ENCODE data around the gene RHBDD3. TPM values are rescaled to one million over a fixed set of nuclear protein-coding genes. Genes with fewer than 3 reads are reported as not detected.
A peak's percentile ranks its signal among the peaks of the same experiment; 100 is the strongest.

RHBDD3 gene
- polyA plus RNA-seq, 3 donors = 4.0 to 11.1 (median 4.8) TPM

- Mint-ChIP-seq H3K9me3 (no peaks in the 10 kb centered on the region), H3K4me3 (no peak overlapping the region), H3K4me1 (no peaks in the 10 kb centered on the region), H3K27me3 (ENCODE audit: low read depth in 3 of 3) (no peaks in the 10 kb centered on the region), H3K27ac (no peak overlapping the region), H3K36me3 (peaks cover 88 to 99% of the 10 kb centered on the region in 2 donors)
- DNase-seq = no peak
- intact Hi-C loops (cut with micrococcal nuclease) = no loop called here
- H3K79me2 ChIP-seq (ENCODE audit: insufficient read depth, low read length) = peaks cover 48% of the 10 kb centered on the region
- no peaks in the 10 kb centered on the region for H3K27me3 ChIP-seq (ENCODE audit: control insufficient read depth in 2 of 2, insufficient read depth in 2 of 2, low read length in 2 of 2)
- H3K4me1 ChIP-seq (ENCODE audit: control insufficient read depth in 1 of 2, insufficient read depth in 2 of 2, low read length in 2 of 2) = no peaks in the 10 kb centered on the region
- TF ChIP-seq, protein P1, sequence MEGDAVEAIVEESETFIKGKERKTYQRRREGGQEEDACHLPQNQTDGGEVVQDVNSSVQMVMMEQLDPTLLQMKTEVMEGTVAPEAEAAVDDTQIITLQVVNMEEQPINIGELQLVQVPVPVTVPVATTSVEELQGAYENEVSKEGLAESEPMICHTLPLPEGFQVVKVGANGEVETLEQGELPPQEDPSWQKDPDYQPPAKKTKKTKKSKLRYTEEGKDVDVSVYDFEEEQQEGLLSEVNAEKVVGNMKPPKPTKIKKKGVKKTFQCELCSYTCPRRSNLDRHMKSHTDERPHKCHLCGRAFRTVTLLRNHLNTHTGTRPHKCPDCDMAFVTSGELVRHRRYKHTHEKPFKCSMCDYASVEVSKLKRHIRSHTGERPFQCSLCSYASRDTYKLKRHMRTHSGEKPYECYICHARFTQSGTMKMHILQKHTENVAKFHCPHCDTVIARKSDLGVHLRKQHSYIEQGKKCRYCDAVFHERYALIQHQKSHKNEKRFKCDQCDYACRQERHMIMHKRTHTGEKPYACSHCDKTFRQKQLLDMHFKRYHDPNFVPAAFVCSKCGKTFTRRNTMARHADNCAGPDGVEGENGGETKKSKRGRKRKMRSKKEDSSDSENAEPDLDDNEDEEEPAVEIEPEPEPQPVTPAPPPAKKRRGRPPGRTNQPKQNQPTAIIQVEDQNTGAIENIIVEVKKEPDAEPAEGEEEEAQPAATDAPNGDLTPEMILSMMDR (IDR thresholded peaks at IDR 0.05) = no peak
- peaks cover 100% of the 10 kb centered on the region for H4K20me1 ChIP-seq (ENCODE audit: insufficient read depth, low read length)
- no peak overlapping the region for H2AFZ ChIP-seq (ENCODE audit: insufficient read depth, low read depth, low read length, poor library complexity, severe bottlenecking)
- H3K9ac ChIP-seq (ENCODE audit: insufficient read depth, low read length, poor library complexity, severe bottlenecking) = no peak overlapping the region
- H3K27ac ChIP-seq (ENCODE audit: low read depth in 1 of 2, low read length in 2 of 2) = no peak overlapping the region
- H3K4me3 ChIP-seq (replicated peaks in 1 of 3; ENCODE audit: low read depth in 2 of 3, low read length in 3 of 3) = no peak overlapping the region
- no peaks in the 10 kb centered on the region for H3K9me3 ChIP-seq (replicated peaks in 1 of 2; ENCODE audit: control insufficient read depth in 1 of 2, insufficient read depth in 1 of 2, low read length in 2 of 2)
- peaks cover 100% of the 10 kb centered on the region in 2 donors for H3K36me3 ChIP-seq (replicated peaks in 1 of 2; ENCODE audit: control insufficient read depth in 1 of 2, insufficient read depth in 2 of 2, low read length in 2 of 2)
- H3K4me2 ChIP-seq (replicated peaks; ENCODE audit: extremely low read depth, low read length, poor library complexity, severe bottlenecking) = no peak overlapping the region
Measured at GRCh38 chr22:29292379-29292778, 24.6 kb upstream of the RHBDD3 start.

DNA sequence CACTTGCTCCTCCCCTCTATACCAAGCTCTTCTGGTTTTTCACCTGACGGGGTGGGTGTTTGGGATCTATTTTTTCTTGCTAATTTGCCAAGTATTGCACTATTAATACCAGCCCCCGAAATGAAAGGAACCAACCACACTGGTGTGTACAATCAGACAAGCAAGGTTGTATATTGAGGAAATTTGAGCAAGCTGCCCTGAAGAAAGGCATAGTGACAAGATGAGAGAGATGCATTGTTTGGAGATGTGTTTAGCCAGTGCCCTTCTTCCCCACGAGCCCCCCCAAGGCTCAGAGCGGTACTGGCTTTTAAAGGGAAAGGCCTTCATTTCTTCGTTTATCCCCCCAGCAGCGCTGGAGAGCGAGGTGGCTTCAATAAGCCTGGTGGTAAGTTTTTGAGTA, 23.4 kb upstream of the RHBDD3 start:
- H2AFZ ChIP-seq (ENCODE audit: insufficient read depth, low read depth, low read length, poor library complexity, severe bottlenecking) = no peak overlapping the region
- H3K4me3 ChIP-seq (replicated peaks in 1 of 3; ENCODE audit: low read depth in 2 of 3, low read length in 3 of 3) = no peak overlapping the region
- peaks cover 100% of the 10 kb centered on the region in 2 donors for H3K36me3 ChIP-seq (replicated peaks in 1 of 2; ENCODE audit: control insufficient read depth in 1 of 2, insufficient read depth in 2 of 2, low read length in 2 of 2)
- Mint-ChIP-seq H3K4me1 (no peaks in the 10 kb centered on the region), H3K9me3 (no peaks in the 10 kb centered on the region), H3K4me3 (no peak overlapping the region), H3K27ac (peak overlapping the region in 2 of 7 donors; percentile 36 to 61), H3K27me3 (ENCODE audit: low read depth in 3 of 3) (no peaks in the 10 kb centered on the region), H3K36me3 (peaks cover 89 to 99% of the 10 kb centered on the region in 2 donors)
- no peak overlapping the region for H3K27ac ChIP-seq (ENCODE audit: low read depth in 1 of 2, low read length in 2 of 2)
- no peak for DNase-seq
- H3K9me3 ChIP-seq (replicated peaks in 1 of 2; ENCODE audit: control insufficient read depth in 1 of 2, insufficient read depth in 1 of 2, low read length in 2 of 2) = no peaks in the 10 kb centered on the region
- peaks cover 100% of the 10 kb centered on the region for H4K20me1 ChIP-seq (ENCODE audit: insufficient read depth, low read length)
- H3K79me2 ChIP-seq (ENCODE audit: insufficient read depth, low read length) = peaks cover 58% of the 10 kb centered on the region
- H3K4me1 ChIP-seq (ENCODE audit: control insufficient read depth in 1 of 2, insufficient read depth in 2 of 2, low read length in 2 of 2) = no peaks in the 10 kb centered on the region
- TF ChIP-seq, protein P1 (IDR thresholded peaks at IDR 0.05) = no peak
- H3K9ac ChIP-seq (ENCODE audit: insufficient read depth, low read length, poor library complexity, severe bottlenecking) = no peak overlapping the region
- 100% methylated on average over 2 of the region's 7 CpGs for WGBS (ENCODE audit: insufficient coverage)
- no peak overlapping the region for H3K4me2 ChIP-seq (replicated peaks; ENCODE audit: extremely low read depth, low read length, poor library complexity, severe bottlenecking)
- no peaks in the 10 kb centered on the region for H3K27me3 ChIP-seq (ENCODE audit: control insufficient read depth in 2 of 2, insufficient read depth in 2 of 2, low read length in 2 of 2)
- intact Hi-C loops (cut with micrococcal nuclease) = no loop called here

Data from CD14-positive monocyte (primary cell).